ENCODE measurements around the gene RRP15.

RRP15 gene

DNA sequence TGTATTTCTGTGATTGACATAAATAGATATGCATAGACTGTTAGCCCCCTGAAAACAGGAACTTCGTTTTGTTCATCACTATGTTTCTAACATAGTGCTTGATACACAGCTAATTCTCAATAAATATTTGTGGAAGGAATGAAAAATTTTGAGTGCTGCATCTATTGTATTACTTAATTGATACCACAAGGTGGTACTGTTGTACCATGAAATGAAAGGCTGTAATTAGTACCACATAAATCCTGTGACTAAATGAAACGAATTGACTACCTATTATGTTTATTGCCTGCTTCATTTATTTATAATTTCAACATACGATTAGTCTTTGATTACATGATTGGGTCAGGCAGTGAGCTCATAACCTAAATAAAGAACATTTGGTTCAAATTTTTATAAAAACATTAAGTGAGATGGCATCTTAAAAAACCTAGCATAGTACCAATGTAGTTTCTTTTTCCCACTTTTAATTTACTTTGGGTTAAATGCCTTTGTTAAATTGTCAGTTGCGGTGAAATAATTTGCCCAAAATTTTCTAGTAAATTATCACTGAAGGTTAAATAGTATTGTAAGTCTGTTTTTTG lies 45.0 kb downstream of the RRP15 start:
- TF ChIP-seq, protein P1, sequence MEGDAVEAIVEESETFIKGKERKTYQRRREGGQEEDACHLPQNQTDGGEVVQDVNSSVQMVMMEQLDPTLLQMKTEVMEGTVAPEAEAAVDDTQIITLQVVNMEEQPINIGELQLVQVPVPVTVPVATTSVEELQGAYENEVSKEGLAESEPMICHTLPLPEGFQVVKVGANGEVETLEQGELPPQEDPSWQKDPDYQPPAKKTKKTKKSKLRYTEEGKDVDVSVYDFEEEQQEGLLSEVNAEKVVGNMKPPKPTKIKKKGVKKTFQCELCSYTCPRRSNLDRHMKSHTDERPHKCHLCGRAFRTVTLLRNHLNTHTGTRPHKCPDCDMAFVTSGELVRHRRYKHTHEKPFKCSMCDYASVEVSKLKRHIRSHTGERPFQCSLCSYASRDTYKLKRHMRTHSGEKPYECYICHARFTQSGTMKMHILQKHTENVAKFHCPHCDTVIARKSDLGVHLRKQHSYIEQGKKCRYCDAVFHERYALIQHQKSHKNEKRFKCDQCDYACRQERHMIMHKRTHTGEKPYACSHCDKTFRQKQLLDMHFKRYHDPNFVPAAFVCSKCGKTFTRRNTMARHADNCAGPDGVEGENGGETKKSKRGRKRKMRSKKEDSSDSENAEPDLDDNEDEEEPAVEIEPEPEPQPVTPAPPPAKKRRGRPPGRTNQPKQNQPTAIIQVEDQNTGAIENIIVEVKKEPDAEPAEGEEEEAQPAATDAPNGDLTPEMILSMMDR (conservative IDR thresholded peaks at IDR 0.05; ENCODE audit: low read depth, low read length), result peak; percentile 38
- no peak overlapping the region for H3K4me3 ChIP-seq (ENCODE audit: low read length)
- DNase-seq (ENCODE audit: low read depth), result no peak

DNA sequence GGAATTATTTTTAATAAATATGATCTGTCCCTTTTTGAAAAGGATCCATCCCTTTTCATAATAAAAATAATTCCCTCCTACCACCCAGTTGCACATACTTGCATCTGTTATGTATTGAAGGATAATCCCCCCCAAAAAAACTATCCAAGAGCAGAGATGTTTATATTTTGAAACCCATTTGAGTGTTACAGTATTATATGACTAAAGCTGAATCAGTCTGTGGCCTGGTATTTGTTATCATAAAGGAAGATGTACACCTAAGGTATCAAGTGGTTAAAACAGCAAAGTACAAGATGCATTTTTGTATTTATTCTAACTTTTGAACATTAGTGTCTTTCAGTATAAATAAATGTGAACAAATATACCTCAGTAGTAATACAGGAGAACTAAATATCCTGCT lies 47.3 kb downstream of the RRP15 start:
- TF ChIP-seq, protein P1 (conservative IDR thresholded peaks at IDR 0.05; ENCODE audit: low read depth, low read length), result no peak
- no peak for DNase-seq (ENCODE audit: low read depth)
- H3K4me3 ChIP-seq (ENCODE audit: low read length), result no peak overlapping the region

DNA sequence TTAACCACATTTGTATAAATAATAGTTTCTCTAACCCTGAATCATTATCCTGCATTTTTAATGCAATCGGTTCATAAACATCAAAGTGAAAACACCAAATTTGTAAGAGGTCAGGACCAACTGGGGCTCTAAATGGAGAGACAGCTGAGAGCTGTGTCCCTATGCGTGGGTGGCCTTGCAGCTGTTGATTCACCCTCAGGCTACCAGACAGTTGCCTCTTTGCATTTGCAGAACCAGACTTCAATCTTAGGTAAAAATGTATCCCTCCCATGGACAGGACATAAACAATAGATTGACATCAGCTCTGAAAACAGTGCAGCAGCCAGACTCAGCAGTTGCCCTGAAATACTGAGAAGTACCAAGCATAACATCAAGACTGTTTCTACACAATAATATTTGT lies 51.2 kb downstream of the RRP15 start:
- TF ChIP-seq, protein P1 (conservative IDR thresholded peaks at IDR 0.05; ENCODE audit: low read depth, low read length), result no peak
- no peak overlapping the region for H3K4me3 ChIP-seq (ENCODE audit: low read length)
- no peak for DNase-seq (ENCODE audit: low read depth)

DNA sequence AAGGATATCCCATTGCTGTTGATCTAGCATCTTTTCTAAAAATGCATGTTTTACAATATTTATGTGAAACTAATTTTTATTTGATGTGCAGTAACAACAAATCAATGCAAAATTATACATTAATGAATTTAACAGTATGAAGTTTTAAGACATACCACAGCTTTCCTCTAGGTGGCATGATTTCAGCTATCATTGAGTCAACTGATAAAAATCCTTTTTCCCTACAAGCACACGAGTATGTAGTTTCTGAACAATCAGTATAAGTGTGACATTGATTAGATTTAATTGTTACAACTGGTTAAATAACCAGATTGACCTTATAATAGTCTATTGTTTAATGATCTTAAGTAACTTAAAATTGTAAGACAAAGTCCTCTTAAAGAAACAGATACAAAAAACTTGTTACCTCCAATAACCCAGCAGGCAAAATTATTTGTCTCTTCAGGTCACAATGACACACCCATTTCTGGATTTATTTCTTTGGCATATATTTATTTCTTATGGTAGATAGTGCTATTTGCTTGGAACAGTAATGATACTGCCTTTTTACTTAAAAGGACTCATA lies 54.3 kb downstream of the RRP15 start:
- TF ChIP-seq, protein P1 (conservative IDR thresholded peaks at IDR 0.05; ENCODE audit: low read depth, low read length), result peak; percentile 74
- H3K4me3 ChIP-seq (ENCODE audit: low read length), result no peak overlapping the region
- no peak for DNase-seq (ENCODE audit: low read depth)

DNA sequence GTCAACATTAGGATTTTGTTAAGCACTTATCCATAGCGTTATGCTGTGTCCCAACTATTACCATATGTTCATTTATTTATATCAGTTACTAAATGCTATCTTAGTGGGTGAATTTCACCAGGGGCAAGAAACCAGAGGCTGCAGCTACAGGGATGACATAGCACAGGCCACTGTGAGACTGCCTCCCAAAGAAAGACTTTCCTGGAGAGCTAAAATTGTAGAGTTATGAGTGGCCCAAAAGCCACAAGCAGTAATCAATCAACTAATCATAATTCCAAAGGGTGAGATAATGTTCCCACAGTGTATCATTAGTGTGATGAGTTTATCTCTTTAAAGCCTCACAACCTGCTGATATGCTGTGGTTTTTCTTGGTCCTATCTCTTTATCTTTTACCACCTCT lies 56.2 kb downstream of the RRP15 start:
- no peak overlapping the region for H3K4me3 ChIP-seq (ENCODE audit: low read length)
- TF ChIP-seq, protein P1 (conservative IDR thresholded peaks at IDR 0.05; ENCODE audit: low read depth, low read length), result no peak
- DNase-seq (ENCODE audit: low read depth), result no peak

DNA sequence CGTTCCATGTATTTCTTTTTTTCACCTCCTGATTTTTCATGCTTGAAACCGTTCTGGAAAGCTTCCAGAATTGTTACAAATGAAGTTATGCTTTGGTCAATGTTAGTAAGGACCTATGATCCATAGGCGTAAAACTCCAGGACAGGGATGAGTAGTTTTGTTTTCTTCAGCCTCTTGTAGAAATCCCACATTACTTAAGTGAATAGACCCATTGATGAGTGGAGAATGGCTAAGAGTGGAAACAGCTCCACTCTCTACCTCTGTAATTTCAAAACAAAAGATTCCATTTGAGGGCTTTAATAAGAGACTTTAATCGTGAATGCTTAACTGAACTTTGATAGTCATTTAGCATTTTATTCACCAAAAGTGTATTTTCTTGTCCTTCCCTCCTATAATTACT lies 57.0 kb downstream of the RRP15 start:
- DNase-seq (ENCODE audit: low read depth), result no peak
- no peak overlapping the region for H3K4me3 ChIP-seq (ENCODE audit: low read length)
- TF ChIP-seq, protein P1 (conservative IDR thresholded peaks at IDR 0.05; ENCODE audit: low read depth, low read length), result no peak
